ENCODE results near the gene TARS2.
A peak's percentile ranks its signal among the peaks of the same experiment; 100 is the strongest.

The TARS2 gene

DNA sequence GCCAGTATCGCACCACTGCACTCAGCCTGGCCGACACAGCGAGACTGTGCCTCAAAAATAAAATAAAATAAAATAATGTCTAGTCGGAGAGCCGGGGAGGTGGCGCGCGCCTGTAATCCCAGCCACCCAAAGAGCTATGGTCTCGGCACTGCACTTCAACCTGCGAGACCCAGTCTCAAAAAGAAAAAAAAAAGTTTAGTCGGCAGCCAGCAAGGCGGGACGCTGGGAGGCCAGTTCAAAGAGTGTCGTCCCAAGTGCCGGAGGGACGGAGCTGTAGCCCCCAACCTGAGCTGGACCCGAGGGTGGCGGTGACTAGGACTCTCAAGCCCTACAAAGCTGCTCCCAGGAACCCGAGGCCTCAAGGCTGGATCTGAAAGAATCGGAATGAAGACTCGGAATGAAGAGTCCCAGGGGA lies 27.7 kb downstream of the TARS2 start:
- Histone ChIP-seq H3K36me3 (ENCODE audit: insufficient read depth) (no peaks in the 10 kb centered on the region), H3K27me3 (ENCODE audit: insufficient read depth, low read depth) (0 out of 2 replicates have a peak, but pooled peaks cover 2% of the 10 kb centered on the region), H3K27ac (no peak overlapping the region), H3K4me1 (ENCODE audit: low read depth, poor library complexity, severe bottlenecking) (peaks cover 13% of the 10 kb centered on the region), H2AFZ (ENCODE audit: low read depth) (peak overlapping the region; percentile 84), H3K4me2 (peak overlapping the region; percentile 65), H3K4me3 (IDR thresholded peaks at IDR 0.05; ENCODE audit: insufficient read depth, low read depth, low read length) (no peak overlapping the region), H3K9ac (peak overlapping the region; percentile 55; the same call in 1 of the 2 replicates), H4K20me1 (ENCODE audit: insufficient read depth) (no peaks in the 10 kb centered on the region), H3K79me2 (ENCODE audit: insufficient read depth, low read depth) (no peaks in the 10 kb centered on the region)
- TF ChIP-seq, protein P1, sequence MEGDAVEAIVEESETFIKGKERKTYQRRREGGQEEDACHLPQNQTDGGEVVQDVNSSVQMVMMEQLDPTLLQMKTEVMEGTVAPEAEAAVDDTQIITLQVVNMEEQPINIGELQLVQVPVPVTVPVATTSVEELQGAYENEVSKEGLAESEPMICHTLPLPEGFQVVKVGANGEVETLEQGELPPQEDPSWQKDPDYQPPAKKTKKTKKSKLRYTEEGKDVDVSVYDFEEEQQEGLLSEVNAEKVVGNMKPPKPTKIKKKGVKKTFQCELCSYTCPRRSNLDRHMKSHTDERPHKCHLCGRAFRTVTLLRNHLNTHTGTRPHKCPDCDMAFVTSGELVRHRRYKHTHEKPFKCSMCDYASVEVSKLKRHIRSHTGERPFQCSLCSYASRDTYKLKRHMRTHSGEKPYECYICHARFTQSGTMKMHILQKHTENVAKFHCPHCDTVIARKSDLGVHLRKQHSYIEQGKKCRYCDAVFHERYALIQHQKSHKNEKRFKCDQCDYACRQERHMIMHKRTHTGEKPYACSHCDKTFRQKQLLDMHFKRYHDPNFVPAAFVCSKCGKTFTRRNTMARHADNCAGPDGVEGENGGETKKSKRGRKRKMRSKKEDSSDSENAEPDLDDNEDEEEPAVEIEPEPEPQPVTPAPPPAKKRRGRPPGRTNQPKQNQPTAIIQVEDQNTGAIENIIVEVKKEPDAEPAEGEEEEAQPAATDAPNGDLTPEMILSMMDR (conservative IDR thresholded peaks at IDR 0.05; ENCODE audit: low read depth, low read length), result no peak

DNA sequence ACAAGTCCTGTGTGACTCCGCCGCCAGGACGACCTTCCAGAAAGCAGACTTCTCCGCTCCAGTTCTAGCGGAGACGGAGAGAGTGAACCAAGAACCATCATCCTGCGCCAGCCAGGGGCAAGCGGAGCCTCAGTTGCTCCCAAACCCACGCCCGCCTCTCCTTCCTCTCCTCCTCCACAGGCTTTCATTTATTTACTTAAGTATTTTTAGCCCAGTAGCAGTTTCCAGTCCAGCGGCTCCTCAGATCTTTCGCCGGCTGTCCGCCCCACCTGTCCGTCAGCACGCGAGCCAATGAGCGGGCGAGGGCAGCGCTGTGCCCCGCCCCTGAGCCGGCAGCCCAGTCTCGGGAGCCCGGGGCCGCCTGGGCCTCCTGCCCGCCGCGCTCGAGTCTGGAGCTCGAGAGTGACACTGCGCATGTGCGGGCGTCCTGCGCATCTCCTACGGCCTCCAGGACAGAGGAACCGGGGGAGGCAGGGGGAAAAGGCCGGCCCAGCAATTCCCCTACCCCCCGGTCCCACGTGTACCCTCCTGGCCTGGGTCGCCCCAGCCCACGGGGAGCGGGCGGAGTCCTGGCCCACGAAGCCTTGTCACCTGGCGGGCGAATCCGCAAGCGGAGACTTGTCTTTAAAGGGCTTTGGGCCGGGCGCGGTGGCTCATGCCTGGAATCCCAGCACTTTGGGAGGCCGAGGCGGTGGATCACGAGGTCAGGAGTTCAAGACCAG lies 28.3 kb downstream of the TARS2 start, which contains the start of gene FALEC:
TSS of gene FALEC (plus strand) at position 425 of the 722 bp plus-strand sequence.
- Histone ChIP-seq H3K79me2 (ENCODE audit: insufficient read depth, low read depth) (no peaks in the 10 kb centered on the region), H4K20me1 (ENCODE audit: insufficient read depth) (no peaks in the 10 kb centered on the region), H2AFZ (ENCODE audit: low read depth) (peak within 1 kb of the TSS; percentile 84), H3K27me3 (ENCODE audit: insufficient read depth, low read depth) (0 out of 2 replicates have a peak, but pooled peaks cover 2% of the 10 kb centered on the region), H3K9ac (peak within 1 kb of the TSS; percentile 55), H3K4me3 (IDR thresholded peaks at IDR 0.05; ENCODE audit: insufficient read depth, low read depth, low read length) (peak within 1 kb of the TSS; percentile 100), H3K36me3 (ENCODE audit: insufficient read depth) (no peaks in the 10 kb centered on the region), H3K4me2 (peak within 1 kb of the TSS; percentile 65), H3K27ac (peak within 1 kb of the TSS; percentile 8; the same call in 1 of the 2 replicates), H3K4me1 (ENCODE audit: low read depth, poor library complexity, severe bottlenecking) (peaks cover 13% of the 10 kb centered on the region)
- TF ChIP-seq, protein P1 (conservative IDR thresholded peaks at IDR 0.05; ENCODE audit: low read depth, low read length), result no peak

DNA sequence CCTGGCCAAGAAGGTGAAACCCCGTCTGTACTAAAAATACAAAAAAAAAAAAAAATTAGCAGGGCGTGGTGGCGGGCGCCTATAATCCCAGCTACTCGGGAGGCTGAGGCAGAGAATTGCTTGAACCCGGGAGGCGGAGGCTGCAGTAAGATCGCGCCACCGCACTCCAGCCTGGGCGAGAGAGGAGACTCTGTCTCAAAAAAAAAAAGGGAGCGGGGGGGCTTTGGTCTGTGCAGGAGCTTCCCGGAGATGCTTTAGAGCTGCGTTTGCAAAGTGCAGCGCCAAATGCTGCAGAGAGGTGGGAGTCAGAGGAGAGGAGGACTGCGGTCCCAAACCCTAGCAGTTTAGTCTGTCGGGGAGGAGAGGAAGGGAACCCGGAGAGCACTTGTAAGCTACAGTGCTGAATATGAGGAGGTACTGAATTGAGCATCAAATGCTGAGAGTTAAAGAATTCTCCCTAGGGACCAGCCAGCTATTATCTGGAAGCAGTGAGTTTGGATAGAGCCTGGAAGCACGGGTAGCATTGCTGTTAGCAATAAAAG lies 28.9 kb downstream of the TARS2 start:
- Histone ChIP-seq H3K4me2 (peak overlapping the region; percentile 65), H2AFZ (ENCODE audit: low read depth) (peak overlapping the region; percentile 84), H4K20me1 (ENCODE audit: insufficient read depth) (no peaks in the 10 kb centered on the region), H3K4me3 (IDR thresholded peaks at IDR 0.05; ENCODE audit: insufficient read depth, low read depth, low read length) (peak overlapping the region; percentile 100), H3K9ac (peak overlapping the region; percentile 55), H3K27ac (peak overlapping the region; percentile 8; the same call in 1 of the 2 replicates), H3K4me1 (ENCODE audit: low read depth, poor library complexity, severe bottlenecking) (peaks cover 17% of the 10 kb centered on the region), H3K36me3 (ENCODE audit: insufficient read depth) (no peaks in the 10 kb centered on the region), H3K79me2 (ENCODE audit: insufficient read depth, low read depth) (no peaks in the 10 kb centered on the region), H3K27me3 (ENCODE audit: insufficient read depth, low read depth) (0 out of 2 replicates have a peak, but pooled peaks cover 2% of the 10 kb centered on the region)
- TF ChIP-seq, protein P1 (conservative IDR thresholded peaks at IDR 0.05; ENCODE audit: low read depth, low read length), result no peak

DNA sequence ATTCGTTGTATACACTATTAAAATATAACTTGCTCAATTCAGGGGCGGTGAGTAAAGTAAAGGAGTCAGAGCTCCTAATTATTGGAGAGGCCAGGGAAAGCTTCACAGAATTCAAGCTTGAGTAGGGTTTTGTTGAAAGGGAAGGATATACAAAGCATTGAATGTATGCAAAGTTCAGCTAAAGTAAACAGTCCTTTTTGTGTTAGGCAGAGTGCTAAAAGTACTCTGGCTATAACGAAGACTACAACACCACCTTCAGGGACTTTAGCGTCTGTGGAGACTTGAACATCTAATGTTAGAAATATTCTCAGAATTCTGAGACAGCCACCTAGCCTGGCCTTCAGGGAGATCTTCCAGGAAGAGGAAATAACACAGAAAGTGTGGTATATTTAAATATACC lies 29.4 kb downstream of the TARS2 start:
- Histone ChIP-seq H3K4me3 (IDR thresholded peaks at IDR 0.05; ENCODE audit: insufficient read depth, low read depth, low read length) (no peak overlapping the region), H4K20me1 (ENCODE audit: insufficient read depth) (no peaks in the 10 kb centered on the region), H3K27me3 (ENCODE audit: insufficient read depth, low read depth) (0 out of 2 replicates have a peak, but pooled peaks cover 2% of the 10 kb centered on the region), H3K4me1 (ENCODE audit: low read depth, poor library complexity, severe bottlenecking) (peaks cover 22% of the 10 kb centered on the region), H2AFZ (ENCODE audit: low read depth) (peak overlapping the region; percentile 84), H3K36me3 (ENCODE audit: insufficient read depth) (no peaks in the 10 kb centered on the region), H3K79me2 (ENCODE audit: insufficient read depth, low read depth) (no peaks in the 10 kb centered on the region), H3K4me2 (peak overlapping the region; percentile 65), H3K9ac (no peak overlapping the region; the same call in 1 of the 2 replicates), H3K27ac (no peak overlapping the region)
- TF ChIP-seq, protein P1 (conservative IDR thresholded peaks at IDR 0.05; ENCODE audit: low read depth, low read length), result no peak

Measured in KMS-11 (cell line).